NCI-H345 treated with DMSO at 0.1 percent for 48 hours (cell line): Measurements from ENCODE around the gene DMD.

Source experiments
- DNase-seq: peaks from one replicate; lab custom pipeline; 2025; ENCODE audit not compliant: unreplicated experiment; lab: John Stamatoyannopoulos, UW

Gene DMD

DNA sequence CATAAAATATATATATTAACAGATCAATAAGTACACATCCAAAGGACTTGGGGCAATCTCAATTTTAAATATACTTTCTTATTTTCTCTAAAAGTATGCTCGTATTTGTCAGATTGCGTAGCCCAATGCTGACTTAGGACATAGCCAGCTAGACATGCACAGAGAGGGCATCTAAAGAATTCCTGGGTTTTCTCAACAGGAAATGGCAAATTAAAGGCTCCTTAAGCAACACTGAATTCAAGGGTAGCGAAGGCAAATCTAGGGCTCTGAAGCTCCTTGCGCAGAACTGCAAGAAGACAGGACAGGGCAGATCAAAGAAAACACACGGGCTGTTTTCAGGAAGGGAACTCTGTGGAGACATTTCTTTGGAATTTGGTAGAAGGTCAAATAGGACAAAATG, 2044.9 kb downstream of the DMD start:
- no peak for DNase-seq

DNA sequence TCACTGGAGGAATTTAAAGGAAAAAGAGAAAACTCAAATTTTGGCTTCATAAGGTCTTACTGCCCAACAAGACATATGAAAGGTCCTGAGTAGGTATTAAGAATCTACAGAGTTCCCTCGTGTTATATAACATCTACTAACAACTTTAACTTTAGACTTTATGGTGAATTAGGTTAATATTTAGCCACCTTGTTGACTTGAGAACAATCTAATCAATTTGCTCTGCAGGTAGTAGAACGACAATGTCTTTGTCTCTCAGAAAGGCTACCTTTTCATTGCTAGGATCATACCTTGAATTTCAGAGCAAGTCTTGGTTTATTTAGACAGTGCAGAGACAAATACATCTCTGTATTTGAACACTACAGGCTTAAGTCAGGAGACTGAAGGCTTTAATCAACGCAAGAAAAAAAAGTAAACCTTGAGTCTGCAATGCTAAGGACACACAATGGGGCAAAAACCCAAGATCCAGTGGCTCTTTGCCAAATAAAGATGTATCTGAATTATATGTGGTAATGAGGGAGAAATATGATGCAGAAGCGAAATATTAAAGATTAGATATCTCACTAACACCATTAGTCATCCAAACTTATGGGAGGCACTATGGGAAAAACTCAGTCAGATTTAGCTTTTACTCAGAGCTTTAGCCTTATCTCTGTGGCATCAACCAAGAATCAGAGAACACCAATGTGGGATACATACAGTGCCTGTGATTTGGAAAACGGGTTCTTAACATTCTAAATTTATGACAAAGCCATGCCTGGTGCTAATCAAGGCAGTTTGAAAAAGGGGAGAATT, 2045.9 kb downstream of the DMD start:
- DNase-seq, result no peak

DNA sequence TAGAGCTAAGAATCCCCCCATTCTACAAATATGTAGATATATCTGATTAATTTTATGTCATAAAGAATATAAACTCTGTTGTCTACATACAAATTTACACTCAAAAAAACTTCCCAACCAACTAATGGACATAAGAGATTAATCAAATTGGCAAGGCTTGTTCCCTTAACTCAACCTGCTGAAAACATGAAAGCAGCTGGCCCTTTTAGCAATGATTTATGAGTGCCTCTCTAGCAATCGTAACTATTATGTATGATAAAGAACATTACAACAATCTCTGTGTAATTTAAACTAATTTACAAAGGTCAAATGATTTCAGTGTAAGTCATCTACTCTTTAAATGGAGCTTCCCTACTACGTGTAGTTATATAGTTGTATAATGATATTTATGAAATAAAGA, 2056.4 kb downstream of the DMD start:
- DNase-seq, result no peak

DNA sequence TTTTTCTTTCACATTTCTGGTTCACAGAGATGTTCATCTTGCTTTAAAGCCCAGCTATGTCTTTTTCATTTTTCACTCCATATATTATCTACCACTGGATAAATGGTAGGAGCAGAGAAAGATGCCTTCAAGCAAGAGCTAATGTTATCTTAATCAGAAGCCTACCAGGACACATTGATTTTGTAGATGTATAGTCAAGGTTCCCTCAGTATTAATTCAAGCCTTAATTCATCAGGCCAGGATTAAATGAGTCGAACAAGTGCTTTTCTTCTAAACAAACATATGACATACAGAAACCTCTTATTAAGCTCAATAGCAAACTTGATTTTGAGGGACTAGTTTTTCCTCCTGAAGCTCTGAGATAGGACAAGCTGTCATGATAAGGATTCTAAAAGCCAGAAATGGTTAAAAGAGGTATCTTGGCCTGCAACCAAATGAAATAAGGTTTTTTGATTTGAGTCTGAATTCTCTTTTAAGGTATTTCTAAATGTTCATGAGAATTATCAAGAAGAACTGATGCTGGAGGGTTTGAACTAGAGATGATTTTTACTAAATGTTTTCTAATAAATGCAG, 2057.8 kb downstream of the DMD start:
- DNase-seq, result no peak

DNA sequence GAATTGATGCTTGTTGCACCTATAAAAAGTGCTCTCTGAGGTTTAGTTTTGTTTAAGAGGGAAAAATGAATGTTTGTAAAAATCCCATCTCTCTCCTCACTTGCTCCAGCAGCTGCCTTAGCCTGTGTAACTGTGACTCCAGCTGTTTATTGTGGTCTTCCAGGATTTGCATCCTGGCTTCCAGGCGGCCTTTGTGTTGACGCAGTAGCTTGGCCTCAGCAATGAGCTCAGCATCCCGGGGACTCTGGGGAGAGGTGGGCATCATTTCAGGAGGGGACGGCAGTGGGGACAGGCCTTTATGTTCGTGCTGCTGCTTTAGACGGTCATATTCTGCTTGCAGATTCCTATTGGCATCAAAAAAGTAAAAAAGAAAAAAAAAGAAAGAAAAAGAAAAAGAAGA, 2064.2 kb downstream of the DMD start:
- DNase-seq, result no peak

DNA sequence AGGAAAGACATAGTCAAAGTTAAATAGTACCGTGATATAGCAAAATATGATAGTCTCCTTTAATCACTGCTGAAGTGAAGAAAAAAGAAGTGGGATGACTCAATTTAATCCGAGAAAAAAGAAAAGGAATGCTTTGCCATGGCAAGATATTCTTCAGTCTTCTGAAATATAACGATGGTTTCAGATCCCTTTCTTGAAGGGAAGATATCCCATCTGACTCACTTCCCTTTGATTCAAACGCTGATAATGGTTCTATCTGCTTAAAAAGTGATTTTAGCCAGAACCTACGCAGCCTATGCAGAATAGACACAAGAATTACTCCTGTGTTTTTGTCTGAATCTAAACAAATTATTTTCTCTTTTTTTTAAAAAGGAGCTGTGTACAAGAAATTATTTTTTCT, 2071.4 kb downstream of the DMD start:
- no peak for DNase-seq

DNA sequence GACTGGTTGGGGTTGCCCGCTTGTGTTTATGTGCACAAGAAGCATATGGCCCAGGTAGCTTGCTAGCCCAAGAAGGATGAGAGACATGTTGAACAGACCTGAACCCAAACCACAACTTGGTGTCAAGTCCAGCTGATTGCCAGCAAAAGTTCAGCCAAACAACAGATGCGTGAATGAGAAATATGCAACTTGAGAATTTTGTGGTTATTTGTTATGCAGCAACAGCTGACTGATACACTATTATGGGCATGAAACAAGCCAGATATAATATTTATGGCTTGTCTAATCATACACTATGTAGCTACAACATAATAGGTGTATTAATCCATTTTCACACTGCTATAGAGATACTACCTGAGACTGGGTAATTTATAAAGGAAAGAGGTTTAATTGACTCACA, 2073.2 kb downstream of the DMD start:
- no peak for DNase-seq

DNA sequence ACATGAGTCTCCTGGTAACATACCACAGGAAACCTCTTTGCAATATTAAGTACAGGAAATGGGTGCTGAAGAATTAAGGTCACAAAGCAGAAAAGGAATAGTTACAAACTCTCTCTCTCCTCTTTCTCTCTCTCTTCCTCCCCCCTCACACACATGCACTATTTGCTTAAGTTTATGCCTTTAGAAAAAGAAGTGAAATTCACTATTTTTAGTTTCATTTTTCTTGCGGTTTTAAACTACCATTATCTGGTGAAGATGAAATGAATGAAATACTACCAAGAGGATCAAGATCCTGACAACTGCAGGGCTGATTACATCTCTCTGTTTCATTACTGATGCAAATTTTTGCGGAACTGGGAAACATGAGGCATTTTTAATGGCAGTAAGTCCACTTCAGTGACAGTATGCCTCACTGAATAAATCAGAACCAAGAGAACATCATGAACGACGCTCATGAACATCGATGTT, 2075.2 kb downstream of the DMD start:
- no peak for DNase-seq

DNA sequence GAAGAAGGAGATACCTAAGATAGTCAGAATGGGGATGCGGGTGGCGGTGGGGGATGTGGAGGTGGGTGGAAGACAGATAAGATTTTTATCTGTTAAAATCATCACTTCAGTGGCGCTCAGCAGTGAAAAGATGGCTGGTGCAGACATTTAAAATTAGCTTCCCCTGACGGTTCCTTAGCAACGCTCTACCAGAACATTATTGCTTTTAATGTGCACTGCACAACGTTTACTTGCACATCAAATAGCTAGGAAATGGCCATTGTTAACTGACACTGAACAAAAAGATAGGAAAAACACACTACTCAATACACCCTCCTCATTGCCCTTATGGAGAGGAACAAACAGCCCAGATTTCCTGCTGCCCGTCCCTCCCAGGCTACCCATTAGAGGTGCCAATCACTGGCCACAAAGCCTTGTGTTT, 2078.5 kb downstream of the DMD start:
- peak; percentile 22 for DNase-seq

DNA sequence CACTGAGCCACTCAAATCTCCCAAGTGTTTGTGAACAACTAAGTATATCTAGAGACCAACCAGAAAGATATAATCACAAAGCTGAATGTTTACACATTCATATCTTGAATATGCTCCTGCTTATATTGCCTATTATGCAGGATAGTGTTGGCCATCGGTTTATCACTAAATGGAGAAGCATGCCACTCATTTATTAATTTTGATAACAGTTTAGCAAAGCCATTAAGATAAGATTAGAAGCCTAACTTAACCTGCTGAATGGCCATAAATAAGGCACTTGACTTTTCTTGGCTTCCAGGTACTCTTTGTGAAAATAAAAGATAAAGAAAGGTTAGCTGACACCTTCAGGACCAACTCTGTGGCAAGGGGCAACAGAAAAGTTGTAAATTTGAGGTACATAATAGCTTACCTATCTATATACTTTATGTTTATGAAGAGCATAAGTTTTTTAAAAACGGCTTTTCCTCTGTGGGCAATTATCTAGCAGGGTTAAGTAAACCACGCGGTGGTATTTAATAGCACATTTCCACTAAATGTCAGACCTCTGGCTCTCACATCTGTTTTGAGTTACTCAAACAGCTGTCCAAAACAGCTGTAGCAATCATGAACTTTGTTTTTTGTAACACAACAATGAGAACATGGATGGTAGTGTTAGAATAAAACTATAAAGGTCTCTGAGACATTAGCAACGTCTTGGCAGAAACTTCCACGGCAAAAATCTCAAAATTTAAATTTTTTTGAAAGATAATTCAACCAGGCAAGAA, 2080.7 kb downstream of the DMD start:
- DNase-seq, result no peak

DNA sequence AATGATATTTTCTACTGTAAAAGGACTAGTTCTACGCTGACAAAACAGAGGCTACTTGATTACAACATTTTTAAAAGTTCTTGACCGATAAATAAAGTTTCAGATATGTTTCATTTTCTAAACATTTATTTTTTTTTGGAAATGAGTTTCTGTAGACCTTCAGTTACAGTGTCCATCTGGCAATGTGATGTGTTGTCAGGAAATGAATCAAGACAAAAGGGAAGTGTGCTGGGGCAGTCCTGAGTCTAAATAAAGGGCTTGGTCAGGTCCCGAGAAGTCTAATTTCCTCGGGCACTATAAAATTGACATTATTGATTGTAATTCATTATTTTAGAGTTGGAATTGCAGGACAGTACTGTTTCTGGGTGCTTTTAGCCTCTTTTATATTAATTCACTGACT, 2082.5 kb downstream of the DMD start:
- DNase-seq, result no peak

DNA sequence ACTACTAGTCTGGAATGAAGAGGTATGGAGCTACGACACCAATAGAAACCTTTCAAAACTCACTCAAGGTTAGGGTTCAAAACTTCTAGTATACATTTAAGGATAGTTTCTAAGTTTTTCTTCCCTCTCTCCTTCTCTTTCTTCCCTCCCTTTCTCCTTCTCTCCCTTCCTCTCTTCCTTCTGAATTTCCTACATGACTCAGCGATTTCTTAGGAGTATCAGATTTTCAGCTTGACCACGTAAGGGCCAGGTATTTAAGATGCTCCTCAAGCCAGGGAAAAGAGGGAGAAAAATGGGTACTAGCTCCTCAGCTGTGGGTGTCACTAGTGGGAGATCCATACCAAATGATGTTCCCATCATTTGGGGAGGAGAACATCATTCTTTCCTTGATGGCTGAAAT, 2083.6 kb downstream of the DMD start:
- DNase-seq, result no peak

DNA sequence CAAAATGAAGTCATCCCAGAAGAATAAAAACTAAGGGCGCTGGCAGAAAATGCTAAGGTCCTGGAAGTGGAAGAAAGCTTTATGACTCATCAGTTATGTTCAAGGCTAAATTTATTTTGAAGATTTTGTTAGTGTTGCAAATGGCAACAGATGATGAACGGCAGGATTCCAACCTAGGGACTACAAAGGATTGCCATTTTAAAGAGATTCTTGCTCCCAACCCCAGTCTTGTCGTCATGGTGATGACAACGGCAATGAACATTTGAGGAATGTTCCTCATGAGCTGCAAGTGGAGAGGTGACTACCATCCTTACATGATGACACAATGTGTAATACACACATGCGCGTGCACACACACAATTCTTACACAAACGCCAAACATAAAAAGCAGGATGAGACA, 2085.1 kb downstream of the DMD start:
- DNase-seq, result no peak

DNA sequence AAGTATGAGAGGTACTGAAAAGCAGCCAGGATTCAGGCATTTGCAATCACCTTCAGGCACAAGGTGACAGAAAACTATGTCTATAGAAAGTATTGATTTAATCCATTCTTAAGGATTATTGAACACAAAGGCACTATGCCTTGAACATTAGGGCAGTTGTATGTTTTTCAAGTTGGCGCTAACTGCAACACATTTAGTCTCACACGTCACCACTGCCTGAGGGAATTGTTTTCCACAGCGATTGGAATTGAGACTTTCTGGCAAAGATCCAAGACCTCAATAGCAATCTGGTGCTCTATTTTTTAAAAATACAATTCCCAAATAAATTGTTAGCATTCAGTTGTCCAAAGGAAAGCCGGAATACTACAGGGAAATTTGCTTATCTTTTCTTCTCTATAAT, 2086.8 kb downstream of the DMD start:
- DNase-seq, result peak; percentile 45

DNA sequence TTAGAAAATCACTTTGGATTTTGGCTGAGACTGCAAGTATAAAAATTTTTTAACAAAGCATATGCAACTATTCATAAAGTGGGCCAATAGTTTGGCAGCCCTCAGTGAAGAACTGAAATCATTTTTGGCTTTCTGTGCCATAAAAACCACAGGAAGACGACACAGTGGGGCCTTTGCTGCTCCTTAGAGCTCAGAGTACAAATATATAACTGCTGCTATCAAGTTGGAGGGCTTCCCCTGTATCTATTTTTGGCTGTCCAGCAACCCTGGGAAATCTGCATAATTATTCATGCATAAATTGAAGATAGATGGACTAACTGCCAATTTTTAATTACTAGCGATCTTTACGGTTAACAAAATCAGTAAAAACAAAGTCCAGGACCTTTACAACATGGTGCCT, 2088.0 kb downstream of the DMD start:
- DNase-seq, result no peak

DNA sequence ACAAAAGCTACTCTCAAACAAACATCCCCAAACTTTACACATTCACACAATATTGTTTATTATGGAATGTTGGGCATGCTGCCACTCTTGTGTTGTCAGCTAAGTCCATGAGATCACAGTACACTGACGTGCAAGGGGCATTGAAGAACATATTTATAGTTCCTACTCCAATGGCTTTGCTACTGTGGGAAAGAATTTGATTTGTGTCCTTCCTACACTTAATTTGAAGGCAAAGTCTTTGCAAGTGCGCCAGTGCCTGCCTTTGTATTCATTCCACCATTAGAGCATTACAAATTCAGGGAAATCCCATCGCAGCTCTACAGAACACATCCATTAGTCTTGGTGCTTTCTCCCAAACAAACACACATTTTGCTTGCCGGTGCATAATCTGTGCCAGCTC, 2094.1 kb downstream of the DMD start:
- DNase-seq, result no peak

DNA sequence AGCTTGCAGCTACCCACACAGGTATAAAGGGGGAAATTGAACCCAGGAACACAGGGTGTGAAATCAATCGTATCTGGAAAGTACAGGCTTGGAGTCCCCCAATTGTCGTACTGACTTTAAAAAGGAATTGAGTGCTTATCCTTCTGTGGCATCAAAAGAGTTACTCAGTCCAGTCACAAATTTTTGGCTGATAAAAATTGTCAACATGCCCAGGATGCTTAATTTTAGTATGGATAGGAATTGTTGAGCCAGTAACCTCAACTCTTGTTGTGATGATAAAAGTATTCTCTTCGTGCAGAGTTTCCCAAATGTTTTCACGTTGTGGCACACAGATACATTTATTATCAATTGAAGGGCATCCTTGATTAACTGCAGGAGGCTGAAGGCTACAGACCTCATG, 2096.0 kb downstream of the DMD start:
- no peak for DNase-seq

DNA sequence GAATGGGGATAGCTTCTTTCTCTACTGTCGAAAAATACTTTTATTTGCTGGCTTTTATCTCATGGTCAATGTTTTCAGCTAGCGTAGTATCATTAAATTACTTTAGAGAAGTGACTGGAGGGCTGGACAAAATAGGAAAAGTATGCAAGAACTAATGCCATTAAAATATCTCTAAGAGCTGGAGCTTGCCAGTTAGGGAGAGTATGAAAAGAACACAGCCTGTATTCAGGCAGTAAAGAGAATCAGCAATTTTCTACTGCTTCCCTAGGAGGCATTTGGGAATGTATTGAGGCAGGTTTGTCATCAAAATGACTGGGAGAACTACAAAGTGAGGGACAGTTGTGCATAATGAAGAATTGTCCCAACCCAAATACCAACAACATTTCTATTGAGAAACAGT, 2096.5 kb downstream of the DMD start:
- no peak for DNase-seq

DNA sequence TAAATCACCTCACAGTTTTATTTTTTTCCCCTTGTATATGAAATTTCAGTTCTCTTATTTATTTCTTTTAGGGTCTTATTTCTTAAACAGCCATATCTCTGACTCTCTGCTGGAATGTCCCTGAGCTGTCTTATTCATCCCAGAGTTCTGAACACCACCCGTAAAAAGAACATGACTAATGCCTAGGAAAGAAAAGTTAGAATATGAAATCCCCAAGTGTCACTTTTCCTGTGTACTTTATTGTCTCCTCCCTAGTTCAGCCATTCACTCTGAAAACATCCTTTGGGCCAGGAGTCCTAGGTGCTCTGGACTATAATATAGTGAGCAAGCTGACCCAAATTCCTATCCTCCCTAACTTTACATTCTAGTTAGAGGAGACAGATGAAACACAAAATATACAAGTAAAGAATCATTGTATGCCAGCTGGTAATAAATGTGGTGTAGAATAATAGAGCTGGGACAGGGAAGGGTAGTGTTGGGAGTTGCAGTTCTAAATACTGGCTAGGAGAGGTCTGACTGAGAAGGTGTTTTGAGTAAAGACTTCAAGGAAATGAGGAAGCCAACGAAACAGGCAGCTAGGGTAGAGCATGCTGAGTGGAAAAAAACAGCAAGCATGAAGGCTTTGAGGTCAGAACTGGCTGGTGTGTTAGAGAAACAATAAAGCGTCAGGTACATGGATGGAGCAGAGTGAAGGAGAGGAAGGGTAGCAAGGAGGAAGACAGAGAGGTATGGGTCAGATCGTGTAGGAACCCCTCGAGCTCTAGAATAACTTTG, 2098.9 kb downstream of the DMD start:
- DNase-seq, result no peak

DNA sequence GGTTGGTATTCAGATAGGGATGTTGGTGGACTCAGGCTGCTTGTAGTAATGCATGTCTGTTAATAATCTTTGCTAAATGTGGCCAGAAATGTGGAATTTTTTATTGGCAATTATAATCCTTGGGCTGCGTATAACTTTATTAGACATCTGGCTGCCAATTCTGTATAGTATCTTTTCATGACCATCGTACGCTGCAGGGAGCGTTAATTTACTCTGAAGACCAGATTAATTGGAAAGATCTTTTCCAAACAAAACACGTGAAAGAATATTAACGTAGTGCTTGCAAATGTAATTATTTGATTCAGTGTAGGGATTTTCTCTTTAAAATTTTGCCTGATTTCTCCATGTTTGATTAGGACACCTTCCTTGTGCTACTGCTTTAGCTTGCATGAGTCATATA, 2100.7 kb downstream of the DMD start:
- DNase-seq, result no peak

DNA sequence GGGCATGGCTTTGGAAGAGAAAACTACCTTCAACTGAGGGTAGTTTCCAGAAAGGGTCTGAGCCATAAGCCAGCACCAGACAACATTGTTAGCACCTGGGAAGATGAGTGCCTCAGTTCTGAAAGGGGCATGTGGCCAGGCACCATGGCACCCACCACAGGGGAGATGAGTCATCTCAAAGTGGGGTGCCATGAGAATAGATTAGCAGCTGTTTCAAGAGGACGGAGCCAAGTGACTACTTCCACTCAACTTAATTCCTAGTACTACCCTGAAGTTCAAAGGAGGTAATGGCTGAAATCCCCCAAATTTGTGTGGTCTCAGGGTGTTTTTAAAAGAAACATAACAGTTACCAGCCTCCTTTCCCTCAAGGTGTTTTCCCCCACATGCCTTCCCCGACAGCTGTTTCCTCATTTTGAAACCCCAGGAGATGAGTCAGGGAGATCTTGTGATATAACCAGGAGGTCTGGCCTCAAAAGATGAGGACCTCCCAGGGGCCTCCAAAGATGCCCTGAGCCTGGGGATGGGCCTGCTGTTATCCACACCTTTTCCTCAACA, 2111.7 kb downstream of the DMD start:
- DNase-seq, result no peak
